Measurements from ENCODE around the gene HOXB13. TPM values are rescaled to one million over a fixed set of nuclear protein-coding genes. Genes with fewer than 3 reads are reported as not detected.
"Not testable (repeated sequence)": the region's sequence is repeated elsewhere in the genome, so short reads cannot be mapped to it uniquely, and the experiment has no call there.

The HOXB13 gene
- polyA plus RNA-seq, 1 experiment = 0.70 TPM

DNA sequence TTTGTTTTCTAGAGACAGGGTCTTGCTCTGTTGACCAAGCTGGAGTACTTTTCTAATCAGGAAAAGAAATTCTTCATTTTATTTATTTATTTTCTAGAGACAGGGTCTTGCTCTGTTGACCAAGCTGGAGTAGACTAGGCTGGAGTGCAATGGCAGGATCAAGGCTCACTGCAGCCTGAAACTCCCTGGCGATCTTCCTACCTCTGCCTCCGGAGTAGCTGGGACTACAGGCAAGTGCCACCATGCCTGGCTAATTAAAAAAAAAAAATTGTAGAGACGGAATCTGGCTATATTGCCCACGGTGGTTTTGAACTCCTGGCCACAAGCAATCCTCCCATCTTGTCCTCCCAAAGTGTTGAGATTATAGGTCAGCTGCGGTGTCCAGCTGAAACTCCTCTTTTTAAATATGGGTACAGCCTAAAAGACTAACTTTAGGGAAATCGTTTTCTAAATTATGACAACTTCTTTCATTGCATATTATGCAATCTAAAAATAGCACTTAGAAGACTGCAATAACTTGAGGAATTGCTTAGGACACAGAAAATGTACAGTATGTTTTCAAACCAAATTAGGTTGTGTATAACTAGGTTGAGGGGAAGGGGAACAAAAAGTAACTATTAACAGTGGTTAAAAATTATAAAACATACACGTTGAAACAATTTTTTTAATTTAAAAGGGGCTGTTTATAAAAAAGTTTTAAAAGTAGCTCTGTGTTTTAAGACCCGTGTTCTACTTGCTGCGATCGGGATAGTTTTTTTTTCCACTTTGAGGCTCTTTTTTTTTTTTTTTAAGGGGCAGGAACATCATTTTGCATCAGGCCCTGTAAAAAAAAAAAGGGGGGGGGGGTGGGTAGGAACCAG is 11.0 kb downstream of the HOXB13 start:
- TF ChIP-seq, protein P1, sequence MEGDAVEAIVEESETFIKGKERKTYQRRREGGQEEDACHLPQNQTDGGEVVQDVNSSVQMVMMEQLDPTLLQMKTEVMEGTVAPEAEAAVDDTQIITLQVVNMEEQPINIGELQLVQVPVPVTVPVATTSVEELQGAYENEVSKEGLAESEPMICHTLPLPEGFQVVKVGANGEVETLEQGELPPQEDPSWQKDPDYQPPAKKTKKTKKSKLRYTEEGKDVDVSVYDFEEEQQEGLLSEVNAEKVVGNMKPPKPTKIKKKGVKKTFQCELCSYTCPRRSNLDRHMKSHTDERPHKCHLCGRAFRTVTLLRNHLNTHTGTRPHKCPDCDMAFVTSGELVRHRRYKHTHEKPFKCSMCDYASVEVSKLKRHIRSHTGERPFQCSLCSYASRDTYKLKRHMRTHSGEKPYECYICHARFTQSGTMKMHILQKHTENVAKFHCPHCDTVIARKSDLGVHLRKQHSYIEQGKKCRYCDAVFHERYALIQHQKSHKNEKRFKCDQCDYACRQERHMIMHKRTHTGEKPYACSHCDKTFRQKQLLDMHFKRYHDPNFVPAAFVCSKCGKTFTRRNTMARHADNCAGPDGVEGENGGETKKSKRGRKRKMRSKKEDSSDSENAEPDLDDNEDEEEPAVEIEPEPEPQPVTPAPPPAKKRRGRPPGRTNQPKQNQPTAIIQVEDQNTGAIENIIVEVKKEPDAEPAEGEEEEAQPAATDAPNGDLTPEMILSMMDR (IDR thresholded peaks at IDR 0.05; ENCODE audit: insufficient read depth, low read depth, low read length) = no peak
- no peak overlapping the region for H3K4me3 ChIP-seq (ENCODE audit: low read depth, low read length)
- H3K27me3 ChIP-seq (ENCODE audit: control insufficient read depth, insufficient read depth, low read length) = peaks cover 34% of the 10 kb centered on the region
- CTCF ChIA-PET = interaction anchor here (0.7 to 10.4 kb wide), 6 partner anchors 10 to 167 kb away, joined by 3 to 128 read pairs (median 4); no protein-coding TSS in a partner anchor
- no peaks in the 10 kb centered on the region; the same call in 1 of the 2 replicates for H3K36me3 ChIP-seq (ENCODE audit: control insufficient read depth, insufficient read depth, low read length)
- POLR2A ChIA-PET = interaction anchor here (0.7 kb wide), 1 partner anchor 73 kb away, joined by 14 read pairs; no protein-coding TSS in a partner anchor
- no peak for DNase-seq (ENCODE audit: low read depth)

- H3K4me3 ChIP-seq (ENCODE audit: low read depth, low read length); H3K36me3 ChIP-seq (ENCODE audit: control insufficient read depth, insufficient read depth, low read length); POLR2A ChIA-PET; DNase-seq (ENCODE audit: low read depth): not testable (repeated sequence)
- CTCF ChIA-PET = interaction anchor here (0.7 to 10.4 kb wide), 5 partner anchors 38 to 168 kb away, joined by 3 to 128 read pairs (median 5); no protein-coding TSS in a partner anchor
- peaks cover 31% of the 10 kb centered on the region for H3K27me3 ChIP-seq (ENCODE audit: control insufficient read depth, insufficient read depth, low read length)
Observed at GRCh38 chr17:48716549-48716948, 12.0 kb downstream of the HOXB13 start.

DNA sequence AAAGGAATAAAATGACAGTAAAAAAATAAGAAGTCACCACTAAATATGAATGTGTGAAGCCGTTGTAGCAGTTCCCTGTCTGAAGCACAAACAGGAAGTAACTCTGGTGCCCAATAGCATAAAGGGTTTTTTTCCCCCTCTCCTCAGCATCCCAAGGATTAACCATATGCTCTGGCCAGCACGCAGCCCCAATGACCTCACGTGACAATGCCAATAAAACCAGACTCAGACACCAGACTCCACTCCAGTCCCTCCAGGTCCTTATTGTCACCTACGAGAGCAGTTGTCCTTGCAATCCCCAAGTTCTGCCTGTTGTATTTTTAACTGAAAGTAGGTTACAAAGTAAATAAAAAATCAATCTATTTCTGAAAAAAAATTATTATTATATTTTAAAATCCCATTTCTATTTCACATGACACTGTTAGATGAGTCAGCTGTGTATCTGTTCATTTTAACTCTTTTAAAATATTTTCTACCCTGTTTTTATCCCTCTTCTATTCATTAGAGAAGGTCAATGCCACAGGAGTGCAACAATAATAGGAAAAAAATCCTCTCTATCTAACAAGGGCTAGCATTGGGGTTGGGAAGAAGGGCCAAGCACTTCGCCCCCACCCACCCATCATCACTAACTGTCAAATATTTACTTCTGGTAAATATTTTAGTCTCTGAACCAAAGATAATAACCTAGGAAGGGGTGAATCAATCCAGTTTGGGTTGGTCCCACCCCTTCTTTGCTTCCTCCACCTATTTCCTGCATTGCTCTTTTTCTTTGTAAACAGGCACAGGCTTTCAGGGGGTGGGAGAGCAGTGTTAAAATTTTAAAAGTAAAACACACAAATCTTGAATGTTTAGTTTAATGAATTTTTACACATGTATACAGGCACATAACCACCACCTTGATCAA is 12.8 kb downstream of the HOXB13 start:
- ChIA-PET POLR2A (no interaction called here), CTCF (interaction anchor here (1.3 to 1.9 kb wide), 3 partner anchors 9 to 54 kb away, joined by 3 to 6 read pairs (median 5); no protein-coding TSS in a partner anchor)
- no peak overlapping the region for H3K4me3 ChIP-seq (ENCODE audit: low read depth, low read length)
- no peaks in the 10 kb centered on the region; the same call in 1 of the 2 replicates for H3K36me3 ChIP-seq (ENCODE audit: control insufficient read depth, insufficient read depth, low read length)
- no peak for DNase-seq (ENCODE audit: low read depth)
- TF ChIP-seq, protein P1 (IDR thresholded peaks at IDR 0.05; ENCODE audit: insufficient read depth, low read depth, low read length) = no peak
- peaks cover 30% of the 10 kb centered on the region for H3K27me3 ChIP-seq (ENCODE audit: control insufficient read depth, insufficient read depth, low read length)

GRCh38 chr17:48711128-48711527 is 17.4 kb downstream of the HOXB13 start:
- no peaks in the 10 kb centered on the region for H3K36me3 ChIP-seq (ENCODE audit: control insufficient read depth, insufficient read depth, low read length)
- no peak for DNase-seq (ENCODE audit: low read depth)
- H3K27me3 ChIP-seq (ENCODE audit: control insufficient read depth, insufficient read depth, low read length) = peaks cover 10% of the 10 kb centered on the region
- no peak overlapping the region for H3K4me3 ChIP-seq (ENCODE audit: low read depth, low read length)
- ChIA-PET POLR2A (no interaction called here), CTCF (interaction anchor here (1.0 to 2.9 kb wide), 4 partner anchors 13 to 168 kb away, joined by 3 to 15 read pairs (median 7); no protein-coding TSS in a partner anchor)
- TF ChIP-seq, protein P1 (IDR thresholded peaks at IDR 0.05; ENCODE audit: insufficient read depth, low read depth, low read length) = no peak

- POLR2A ChIA-PET = no interaction called here
- H3K27me3 ChIP-seq (ENCODE audit: control insufficient read depth, insufficient read depth, low read length) = peaks cover 14% of the 10 kb centered on the region
- DNase-seq (ENCODE audit: low read depth) = no peak
- no peak overlapping the region for H3K4me3 ChIP-seq (ENCODE audit: low read depth, low read length)
- H3K36me3 ChIP-seq (ENCODE audit: control insufficient read depth, insufficient read depth, low read length) = no peaks in the 10 kb centered on the region
- CTCF ChIA-PET = interaction anchor here (0.6 to 4.2 kb wide), 8 partner anchors 10 to 174 kb away, joined by 3 to 22 read pairs (median 4); no protein-coding TSS in a partner anchor
- TF ChIP-seq, protein P1 (IDR thresholded peaks at IDR 0.05; ENCODE audit: insufficient read depth, low read depth, low read length) = no peak
Observed at GRCh38 chr17:48704361-48705248, 23.9 kb downstream of the HOXB13 start.

Data from BJ (cell line).